ENCODE data around the gene S100A9.

The S100A9 gene

GRCh38 chr1:153389973-153390879 is 32.6 kb downstream of the S100A9 start:
- no peak for DNase-seq (ENCODE audit: low read depth in 2 of 2)

GRCh38 chr1:153390938-153391710 is 33.5 kb downstream of the S100A9 start, which contains the start of gene S100A8:
TSS of gene S100A8 (minus strand) at chr1:153391073. CDS start at chr1:153390535, 538 bp downstream.
- no peak for DNase-seq (ENCODE audit: low read depth in 2 of 2)

- DNase-seq (ENCODE audit: low read depth in 2 of 2), result no peak
Observed at GRCh38 chr1:153392258-153392657, 34.6 kb downstream of the S100A9 start.

- DNase-seq (ENCODE audit: low read depth in 2 of 2), result no peak
Observed at GRCh38 chr1:153392822-153393221, 35.2 kb downstream of the S100A9 start.

- no peak for DNase-seq (ENCODE audit: low read depth in 2 of 2)
Observed at GRCh38 chr1:153393926-153394325, 36.3 kb downstream of the S100A9 start.

GRCh38 chr1:153394391-153394790 is 36.7 kb downstream of the S100A9 start:
- no peak for DNase-seq (ENCODE audit: low read depth in 2 of 2)

- no peak for DNase-seq (ENCODE audit: low read depth in 2 of 2)
Observed at GRCh38 chr1:153395136-153395685, 37.6 kb downstream of the S100A9 start.

- DNase-seq (ENCODE audit: low read depth in 2 of 2), result no peak
Observed at GRCh38 chr1:153395776-153396175, 38.1 kb downstream of the S100A9 start.

- DNase-seq (ENCODE audit: low read depth in 2 of 2), result no peak
Observed at GRCh38 chr1:153396461-153396860, 38.8 kb downstream of the S100A9 start.

- no peak for DNase-seq (ENCODE audit: low read depth in 2 of 2)
Observed at GRCh38 chr1:153397051-153397923, 39.6 kb downstream of the S100A9 start.

GRCh38 chr1:153397924-153398651 is 40.4 kb downstream of the S100A9 start:
- no peak for DNase-seq (ENCODE audit: low read depth in 2 of 2)

- DNase-seq (ENCODE audit: low read depth in 2 of 2), result no peak
Observed at GRCh38 chr1:153399401-153400055, 41.9 kb downstream of the S100A9 start.

- no peak for DNase-seq (ENCODE audit: low read depth in 2 of 2)
Observed at GRCh38 chr1:153400244-153400643, 42.6 kb downstream of the S100A9 start.

GRCh38 chr1:153401461-153401860 is 43.8 kb downstream of the S100A9 start:
- no peak for DNase-seq (ENCODE audit: low read depth in 2 of 2)

- no peak for DNase-seq (ENCODE audit: low read depth in 2 of 2)
Observed at GRCh38 chr1:153402226-153402625, 44.6 kb downstream of the S100A9 start.

- no peak for DNase-seq (ENCODE audit: low read depth in 2 of 2)
Observed at GRCh38 chr1:153403421-153404085, 45.9 kb downstream of the S100A9 start.

- DNase-seq (ENCODE audit: low read depth in 2 of 2), result no peak
Observed at GRCh38 chr1:153404086-153404635, 46.5 kb downstream of the S100A9 start.

- peak; percentile 10 to 35 for DNase-seq (ENCODE audit: low read depth in 2 of 2)
Observed at GRCh38 chr1:153404768-153405167, 47.1 kb downstream of the S100A9 start.

Measured in stimulated activated CD4-positive, alpha-beta T cell treated with anti-CD3 and anti-CD28 coated beads, Interleukin-1b, Interleukin-23, amount 100 ng/mL, for 1 hour (primary cell).